GM12873 (cell line): Measurements from ENCODE around the gene SULT1C3.

Experiments
- CTCF ChIP-seq: IDR thresholded peaks from 2 replicates; pipeline ENCODE4 v1.5.1; 2012; ENCODE audit warnings: low read depth, mild to moderate bottlenecking, moderate library complexity, low read length, control low read depth; ENCODE audit not compliant: insufficient read depth; ENCODE audit errors: missing control alignments

The SULT1C3 gene

GRCh38 chr2:108239786-108240185, at the start of gene SULT1C3:
TSS of gene SULT1C3 (plus strand) at chr2:108239968. CDS start at chr2:108247195, 7,227 bp downstream.
- TF ChIP-seq CTCF = no peak

- no peak for TF ChIP-seq CTCF
These were observed 46.5 kb upstream of the SULT1C3 start for GRCh38 chr2:108193251-108193650.

- TF ChIP-seq CTCF = no peak
These were observed 45.2 kb upstream of the SULT1C3 start for GRCh38 chr2:108194409-108195132.

GRCh38 chr2:108195133-108195439, 44.7 kb upstream of the SULT1C3 start:
- TF ChIP-seq CTCF = no peak

- TF ChIP-seq CTCF = no peak
These were observed 40.0 kb upstream of the SULT1C3 start for GRCh38 chr2:108199726-108200125.

- no peak for TF ChIP-seq CTCF
These were observed 39.2 kb upstream of the SULT1C3 start for GRCh38 chr2:108200569-108200968.

GRCh38 chr2:108212671-108213070, 27.1 kb upstream of the SULT1C3 start:
- TF ChIP-seq CTCF = no peak
